GM18502 (cell line): ENCODE data around the gene ATG10.
"Not testable (repeated sequence)": the region's sequence is repeated elsewhere in the genome, so short reads cannot be mapped to it uniquely, and the experiment has no call there.

ENCODE experiments used
- ATAC-seq: cut with Tn5 transposase; IDR thresholded peaks from one replicate; pipeline ENCODE4 v1.9.1; 2021; ENCODE audit warnings: mild to moderate bottlenecking; ENCODE audit not compliant: unreplicated experiment, poor library complexity

The ATG10 gene

GRCh38 chr5:81980598-81981260 is 8.9 kb downstream of the ATG10 start:
- ATAC-seq, result no peak

- not testable (repeated sequence) for ATAC-seq
These were observed 10.4 kb downstream of the ATG10 start for GRCh38 chr5:81982172-81982685.

GRCh38 chr5:81983148-81983547 is 11.3 kb downstream of the ATG10 start:
- ATAC-seq, result not testable (repeated sequence)

GRCh38 chr5:81983563-81983962 is 11.7 kb downstream of the ATG10 start:
- not testable (repeated sequence) for ATAC-seq

GRCh38 chr5:81986126-81986525 is 14.3 kb downstream of the ATG10 start:
- no peak for ATAC-seq

GRCh38 chr5:81989204-81989603 is 17.4 kb downstream of the ATG10 start:
- ATAC-seq, result no peak

GRCh38 chr5:81994679-81995078 is 22.9 kb downstream of the ATG10 start:
- no peak for ATAC-seq

- ATAC-seq, result no peak
These were observed 23.6 kb downstream of the ATG10 start for GRCh38 chr5:81995407-81995806.

- no peak for ATAC-seq
These were observed 32.7 kb downstream of the ATG10 start for GRCh38 chr5:82004511-82004910.

- ATAC-seq, result not testable (repeated sequence)
These were observed 38.0 kb downstream of the ATG10 start for GRCh38 chr5:82009869-82010268.

- no peak for ATAC-seq
These were observed 38.9 kb downstream of the ATG10 start for GRCh38 chr5:82010696-82011095.

GRCh38 chr5:82011761-82012160 is 39.9 kb downstream of the ATG10 start:
- no peak for ATAC-seq

- not testable (repeated sequence) for ATAC-seq
These were observed 42.8 kb downstream of the ATG10 start for GRCh38 chr5:82014644-82015043.

- no peak for ATAC-seq
These were observed 46.6 kb downstream of the ATG10 start for GRCh38 chr5:82018462-82018861.

GRCh38 chr5:82019342-82020138 is 47.7 kb downstream of the ATG10 start:
- ATAC-seq, result no peak

GRCh38 chr5:82022499-82022898 is 50.7 kb downstream of the ATG10 start:
- ATAC-seq, result no peak

GRCh38 chr5:82023644-82024043 is 51.8 kb downstream of the ATG10 start:
- ATAC-seq, result no peak

- ATAC-seq, result no peak
These were observed 59.6 kb downstream of the ATG10 start for GRCh38 chr5:82031220-82032119.

GRCh38 chr5:82042894-82043293 is 71.1 kb downstream of the ATG10 start:
- not testable (repeated sequence) for ATAC-seq

- ATAC-seq, result no peak
These were observed 72.2 kb downstream of the ATG10 start for GRCh38 chr5:82044010-82044409.
